K562 (cell line): Measurements from ENCODE around the gene PRRC2B. TPM values are rescaled to one million over a fixed set of nuclear protein-coding genes. Genes with fewer than 3 reads are reported as not detected.

ENCODE experiments used
- ATAC-seq: fragments of 200-7000 bp; cut with Tn5 transposase; 3 replicates; pipeline ENCODE4 v1.9.1; 2020; ENCODE audit warnings: moderate library complexity
- BruUV-seq: library from RNA; stranded (reverse); fragments of 400-500 nt; replicated peaks from 2 replicates; lab custom pipeline; 2021; lab: Mats Ljungman, UMichigan
- CTCF ChIA-PET: fragments of 300-600 bp; formaldehyde crosslinking; extraction: SDS; loops from one replicate; lab custom pipeline; 2021; ENCODE audit warnings: low intra/inter-chr PET ratio; lab: Yijun Ruan, JAX
- POLR2A ChIA-PET: fragments of 300-600, 350-650 bp; sonication (Branson Sonifier 250); formaldehyde crosslinking; extraction: SDS; loops from one replicate; lab custom pipeline; 2021; ENCODE audit warnings: antibody characterized with exemption, inconsistent platforms; lab: Yijun Ruan, JAX
- DNase-seq, 4 experiments: peaks; one replicate each; pipeline versions ENCODE4 v3.0.0 to v3.0.0-alpha.2; 2011 to 2018; ENCODE audit warnings: low spot score in 3 of 4, mixed read lengths in 3 of 4; ENCODE audit errors: extremely low read depth in 1 of 4
- FAIRE-seq: peaks from 2 replicates; lab custom pipeline; 2011; peaks lifted over from hg19 to GRCh38; lab: Jason Lieb, UNC
- H2AFZ ChIP-seq: 2 replicates; pipeline ENCODE4 v1.6.0; 2011; ENCODE audit warnings: low read depth, low read length, control low read depth, inconsistent platforms
- H3K27ac ChIP-seq: fragments of 200-600 bp; 3 replicates; pipeline ENCODE4 v1.8.0; 2011; ENCODE audit warnings: low read depth, mild to moderate bottlenecking, control low read depth, inconsistent platforms, low read length, moderate library complexity, mixed read lengths; ENCODE audit errors: extremely low read depth
- H3K27me3 ChIP-seq, 2 experiments: fragments of 300-600 bp in 1 of 2; 2 replicates in 1 of 2; 3 replicates in 1 of 2; pipeline versions ENCODE4 v1.6.0 to v1.8.0; 2011; ENCODE audit warnings: inconsistent platforms in 2 of 2, low read length in 2 of 2, mild to moderate bottlenecking in 1 of 2, mixed read lengths in 1 of 2, moderate library complexity in 1 of 2; ENCODE audit not compliant: control insufficient read depth in 2 of 2, insufficient read depth in 2 of 2
- H3K36me3 ChIP-seq: fragments of 300-600 bp; 3 replicates; pipeline ENCODE4 v1.8.0; 2011; ENCODE audit warnings: mild to moderate bottlenecking, low read length, inconsistent platforms; ENCODE audit not compliant: control insufficient read depth, insufficient read depth
- H3K4me1 ChIP-seq, 2 experiments: fragments of 200-600 bp in 1 of 2; replicated peaks in 1 of 2; 2 replicates in 1 of 2; 3 replicates in 1 of 2; pipeline versions ENCODE4 v1.5.1 to v1.8.0; 2011; ENCODE audit warnings: inconsistent platforms in 2 of 2, low read length in 2 of 2, mild to moderate bottlenecking in 1 of 2, mixed read lengths in 1 of 2, moderate library complexity in 1 of 2; ENCODE audit not compliant: control insufficient read depth in 2 of 2, insufficient read depth in 2 of 2
- H3K4me2 ChIP-seq: 2 replicates; pipeline ENCODE4 v1.6.1; 2011; ENCODE audit warnings: low read length, control low read depth, inconsistent platforms, mixed read lengths; ENCODE audit not compliant: insufficient read depth
- H3K4me3 ChIP-seq: fragments of 200-600 bp; sonication (generic), shearing (Covaris generic); 2 replicates; pipeline ENCODE4 v1.5.1; 2016; ENCODE audit warnings: control low read depth, inconsistent platforms
- H3K79me2 ChIP-seq: fragments of 200-600 bp; 3 replicates; pipeline ENCODE4 v1.8.0; 2011; ENCODE audit warnings: low read length, inconsistent platforms; ENCODE audit not compliant: control insufficient read depth, insufficient read depth
- H3K9ac ChIP-seq, 2 experiments: 2 replicates each; pipeline versions ENCODE4 v1.6.0 to v1.6.1; 2011; ENCODE audit warnings: low read depth in 2 of 2, low read length in 2 of 2, control low read depth in 1 of 2, inconsistent platforms in 1 of 2, mild to moderate bottlenecking in 1 of 2, mixed read lengths in 1 of 2; ENCODE audit not compliant: insufficient read depth in 1 of 2
- H3K9me1 ChIP-seq: one replicate; pipeline ENCODE4 v1.6.0; 2011; ENCODE audit warnings: inconsistent platforms, mild to moderate bottlenecking, low read length, moderate library complexity; ENCODE audit not compliant: control insufficient read depth, insufficient read depth
- H3K9me3 ChIP-seq: replicated peaks from 2 replicates; pipeline ENCODE4 v1.5.1; 2011; ENCODE audit warnings: low read depth, low read length, inconsistent platforms; ENCODE audit not compliant: control insufficient read depth, insufficient read depth
- H4K20me1 ChIP-seq: replicated peaks from 2 replicates; pipeline ENCODE4 v1.6.1; 2011; ENCODE audit warnings: low read length, inconsistent platforms, mixed read lengths; ENCODE audit not compliant: control insufficient read depth, insufficient read depth
- NCOA6 ChIP-seq: fragments of 450-650 bp; IDR thresholded peaks from 2 replicates; pipeline ENCODE4 v1.6.1; 2017; ENCODE audit warnings: mild to moderate bottlenecking
- POLR2G ChIP-seq: fragments of 200-400 bp; formaldehyde crosslinking; IDR thresholded peaks from 2 replicates; pipeline ENCODE4 v1.6.1; 2017; ENCODE audit warnings: low read depth, mild to moderate bottlenecking, antibody characterized with exemption, low read length, moderate library complexity
- RBM22 ChIP-seq: fragments of 200-400 bp; formaldehyde crosslinking; IDR thresholded peaks from 2 replicates; pipeline ENCODE4 v1.6.1; 2018; ENCODE audit warnings: low read length, low read depth; ENCODE audit not compliant: poor library complexity, severe bottlenecking
- REST ChIP-seq, 2 experiments: fragments of 450-650 bp; formaldehyde crosslinking in 1 of 2; IDR thresholded peaks; 2 replicates each; pipeline versions ENCODE4 v1.4.0 to v1.6.1; 2014 to 2020; ENCODE audit warnings: mild to moderate bottlenecking in 2 of 2, borderline replicate concordance in 1 of 2, low read depth in 1 of 2
- SREBF1 ChIP-seq: fragments of 150-350 bp; IDR thresholded peaks from 2 replicates; pipeline ENCODE4 v1.6.1; 2014; ENCODE audit warnings: antibody characterized with exemption, low read depth, low read length, borderline replicate concordance
- WGBS: fragments of 100-300 bp; shearing (Covaris generic); methylation state at CpG from one replicate; pipeline ENCODE4 v1.1.6; 2016; ENCODE audit warnings: low coverage, mixed read lengths; ENCODE audit not compliant: insufficient coverage; ENCODE audit errors: missing lambda C conversion rate; 5-methylcytosine and 5-hydroxymethylcytosine counted together
- in situ Hi-C: fragments of 300-500 bp; cut with MboI; formaldehyde crosslinking; loops from 4 replicates; pipeline ENCODE4 v1.15.0; 2018; ENCODE audit warnings: inconsistent platforms, mixed read lengths
- intact Hi-C: fragments of 100-400 bp; cut with micrococcal nuclease; formaldehyde crosslinking; loops from 2 replicates; pipeline ENCODE4 v1.14.2; 2022
- polyA plus RNA-seq, 8 experiments: library from polyadenylated mRNA; depleted of rRNA in 4 of 8; stranded (reverse) in 5 of 8; unstranded in 3 of 8; fragments of >200 nt; fragmentation: Nextera tagmentation in 2 of 8; fragmentation: Illumina TruSeq in 1 of 8; extraction: Ambion mirVana in 2 of 8; extraction: Trizol in 1 of 8; gene quantifications; 2 replicates each; pipeline versions ENCODE4 v1.2.1 to v1.2.3, GENCODE V29; 2011 to 2014; ENCODE audit warnings: inconsistent platforms in 1 of 8, missing spikeins in 1 of 8
- total RNA-seq, 7 experiments: library from RNA; depleted of rRNA in 6 of 7; stranded (reverse); fragments of >200 nt in 6 of 7; fragmentation: Illumina TruSeq in 2 of 7; extraction: Trizol in 2 of 7; gene quantifications; 2 replicates each; pipeline versions ENCODE4 v1.2.1 to v1.2.3, GENCODE V29; 2011 to 2021; ENCODE audit warnings: low replicate concordance in 1 of 7

PRRC2B gene
- total and polyA plus RNA-seq, 9 of the 15 experiments (the other 6 are each of a cell fraction or from before 2014, with no cell fraction given) = 0.34 to 125 (median 30.9) TPM

GRCh38 chr9:131419026-131419614 is 25.2 kb downstream of the PRRC2B start:
- peak; percentile 15; the same call in 2 of the 3 replicates for ATAC-seq
- intact Hi-C loops = no loop called here
- Histone ChIP-seq H3K4me2 (no peak overlapping the region), H3K36me3 (peaks cover 68% of the 10 kb centered on the region), H3K4me3 (no peak overlapping the region), H3K27me3 (no peaks in the 10 kb centered on the region), H3K27ac (no peak overlapping the region), H3K9me1 (peaks cover 8% of the 10 kb centered on the region), H3K9ac (peak overlapping the region in 1 of 2 experiments; percentile 50; a peak in 1 of 4 replicates), H3K79me2 (peaks cover 100% of the 10 kb centered on the region), H3K4me1 (peaks cover 26% of the 10 kb centered on the region in 2 experiments; a peak in 4 of 5 replicates), H3K9me3 (no peaks in the 10 kb centered on the region), H4K20me1 (peaks cover 70% of the 10 kb centered on the region), H2AFZ (no peak overlapping the region)
- no TSS peak for BruUV-seq
- WGBS = 56% methylated on average over 6 of the region's 8 CpGs
- FAIRE-seq = no peak
- no peak for DNase-seq
- ChIA-PET CTCF (no interaction called here), POLR2A (interaction anchor here (0.6 to 5.5 kb wide), 7 partner anchors 8 to 128 kb away, joined by 3 to 43 read pairs (median 3); no protein-coding TSS in a partner anchor)
- in situ Hi-C loops = no loop called here
- TF ChIP-seq SREBF1 (no peak), NCOA6 (no peak)

GRCh38 chr9:131419716-131420115 is 25.8 kb downstream of the PRRC2B start:
- H3K4me1 ChIP-seq = peaks cover 24 to 26% of the 10 kb centered on the region in 2 experiments; a peak in 4 of 5 replicates
- H3K4me2 ChIP-seq = no peak overlapping the region
- intact Hi-C loops = no loop called here
- FAIRE-seq (no peak), ATAC-seq (no peak; the same call in 2 of the 3 replicates)
- H3K9ac ChIP-seq = peak overlapping the region in 1 of 2 experiments; percentile 22; a peak in 1 of 4 replicates
- H3K27me3 ChIP-seq = no peaks in the 10 kb centered on the region
- H3K79me2 ChIP-seq = peaks cover 100% of the 10 kb centered on the region
- no peak overlapping the region for H2AFZ ChIP-seq
- H3K36me3 ChIP-seq = peaks cover 66% of the 10 kb centered on the region
- peaks cover 64% of the 10 kb centered on the region for H4K20me1 ChIP-seq
- 82% methylated on average over 6 of the region's 12 CpGs for WGBS
- BruUV-seq = no TSS peak
- H3K9me3 ChIP-seq = no peaks in the 10 kb centered on the region
- TF ChIP-seq POLR2G (0 out of 2 replicates have a peak, but pooled peaks have one; percentile 27), REST (IDR thresholded peaks at IDR 0.05; ENCODE audit: borderline replicate concordance) (no peak), REST (CRISPR knock-in tag; IDR thresholded peaks at IDR 0.05; ENCODE audit: low read depth) (no peak), RBM22 (peak; percentile 22)
- TF ChIP-seq, all 486 proteins: peak for 2
- DNase-seq = no peak
- Histone ChIP-seq H3K9me1 (peaks cover 8% of the 10 kb centered on the region), H3K4me3 (no peak overlapping the region), H3K27ac (no peak overlapping the region)
- POLR2A ChIA-PET = interaction anchor here (1.0 to 1.5 kb wide), 3 partner anchors 8 to 44 kb away, joined by 3 to 4 read pairs (median 3); no protein-coding TSS in a partner anchor
- CTCF ChIA-PET = no interaction called here
- in situ Hi-C loops = no loop called here
